ENCODE data around the gene CHD5. TPM values are rescaled to one million over a fixed set of nuclear protein-coding genes. Genes with fewer than 3 reads are reported as not detected.

The CHD5 gene
- polyA plus RNA-seq, 2 of the 4 experiments (the other 2 are of a cell fraction): 0.21 to 0.66 TPM

DNA sequence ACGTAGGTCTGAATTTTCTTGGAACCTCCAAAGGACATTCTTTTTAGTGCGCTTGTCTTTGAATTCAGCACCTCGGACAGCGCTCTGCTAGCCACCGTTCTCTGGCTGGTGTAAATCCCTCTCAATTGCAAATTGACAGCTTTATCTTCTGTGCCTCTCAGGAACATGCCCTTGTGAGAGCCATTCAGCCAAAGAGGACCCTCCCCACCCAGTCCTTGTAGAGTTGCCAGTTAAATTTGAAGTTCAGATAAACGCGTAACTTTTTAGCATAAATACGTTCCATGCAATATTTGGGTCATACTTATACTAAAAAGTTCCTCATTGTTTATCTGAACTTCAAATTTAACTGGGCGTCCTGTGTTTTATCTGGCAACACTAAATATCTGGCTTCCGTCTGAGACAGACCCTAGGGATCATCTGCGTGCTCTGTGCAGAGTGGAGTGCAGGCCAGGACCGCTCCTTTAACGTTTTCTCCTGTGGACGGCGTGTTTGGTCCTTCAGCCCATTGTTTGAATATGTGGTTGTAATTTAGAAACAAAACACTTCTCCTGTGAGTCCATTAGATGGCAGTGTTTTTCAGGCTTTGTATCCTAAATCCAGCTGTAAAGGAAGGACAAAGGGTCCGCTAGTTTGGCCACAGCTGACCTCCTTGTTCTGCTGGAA, 127.4 kb downstream of the CHD5 start:
- Histone ChIP-seq H3K27ac (no peak overlapping the region), H3K4me1 (no peaks in the 10 kb centered on the region), H3K4me3 (no peak overlapping the region), H3K4me2 (no peak overlapping the region), H3K9me3 (no peaks in the 10 kb centered on the region)
- DNase-seq (ENCODE audit: low read depth in 1 of 2, low spot score in 1 of 2): peak; percentile 54 to 81
- CTCF ChIA-PET: interaction anchor here (0.6 to 2.2 kb wide), 18 partner anchors 17 to 206 kb away, joined by 3 to 9 read pairs (median 3); no protein-coding TSS in a partner anchor
- TF ChIP-seq POLR2AphosphoS2 (conservative IDR thresholded peaks at IDR 0.05; ENCODE audit: low read length): no peak
- no peak for TF ChIP-seq ZNF302 (CRISPR knock-in tag; IDR thresholded peaks at IDR 0.05)
- no peak for TF ChIP-seq JUNB (IDR thresholded peaks at IDR 0.05)
- no peak for TF ChIP-seq TFCP2L1 (CRISPR knock-in tag; IDR thresholded peaks at IDR 0.05)
- TF ChIP-seq RFX5 (IDR thresholded peaks at IDR 0.05): no peak
- TF ChIP-seq ESRRA (IDR thresholded peaks at IDR 0.05; ENCODE audit: borderline replicate concordance, low read length): no peak
- TF ChIP-seq JUN (IDR thresholded peaks at IDR 0.05): no peak
- TF ChIP-seq BHLHE40 (IDR thresholded peaks at IDR 0.05; ENCODE audit: low read depth, low read length): no peak
- TF ChIP-seq ZFP36 (IDR thresholded peaks at IDR 0.05; ENCODE audit: borderline replicate concordance, partially characterized antibody): no peak
- TF ChIP-seq RAD21 (conservative IDR thresholded peaks at IDR 0.05 in 1 of 2, IDR thresholded peaks at IDR 0.05 in 1 of 2): peak; percentile 55 to 64
- TF ChIP-seq HOXB13 (CRISPR knock-in tag; IDR thresholded peaks at IDR 0.05; ENCODE audit: low read depth): 0 out of 2 replicates have a peak, but pooled peaks have one; percentile 21
- peak; percentile 90 for TF ChIP-seq EHMT2 (IDR thresholded peaks at IDR 0.05; ENCODE audit: low read depth)
- TF ChIP-seq, protein P1, sequence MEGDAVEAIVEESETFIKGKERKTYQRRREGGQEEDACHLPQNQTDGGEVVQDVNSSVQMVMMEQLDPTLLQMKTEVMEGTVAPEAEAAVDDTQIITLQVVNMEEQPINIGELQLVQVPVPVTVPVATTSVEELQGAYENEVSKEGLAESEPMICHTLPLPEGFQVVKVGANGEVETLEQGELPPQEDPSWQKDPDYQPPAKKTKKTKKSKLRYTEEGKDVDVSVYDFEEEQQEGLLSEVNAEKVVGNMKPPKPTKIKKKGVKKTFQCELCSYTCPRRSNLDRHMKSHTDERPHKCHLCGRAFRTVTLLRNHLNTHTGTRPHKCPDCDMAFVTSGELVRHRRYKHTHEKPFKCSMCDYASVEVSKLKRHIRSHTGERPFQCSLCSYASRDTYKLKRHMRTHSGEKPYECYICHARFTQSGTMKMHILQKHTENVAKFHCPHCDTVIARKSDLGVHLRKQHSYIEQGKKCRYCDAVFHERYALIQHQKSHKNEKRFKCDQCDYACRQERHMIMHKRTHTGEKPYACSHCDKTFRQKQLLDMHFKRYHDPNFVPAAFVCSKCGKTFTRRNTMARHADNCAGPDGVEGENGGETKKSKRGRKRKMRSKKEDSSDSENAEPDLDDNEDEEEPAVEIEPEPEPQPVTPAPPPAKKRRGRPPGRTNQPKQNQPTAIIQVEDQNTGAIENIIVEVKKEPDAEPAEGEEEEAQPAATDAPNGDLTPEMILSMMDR (IDR thresholded peaks at IDR 0.05): peak; percentile 57
- TF ChIP-seq, protein P2, sequence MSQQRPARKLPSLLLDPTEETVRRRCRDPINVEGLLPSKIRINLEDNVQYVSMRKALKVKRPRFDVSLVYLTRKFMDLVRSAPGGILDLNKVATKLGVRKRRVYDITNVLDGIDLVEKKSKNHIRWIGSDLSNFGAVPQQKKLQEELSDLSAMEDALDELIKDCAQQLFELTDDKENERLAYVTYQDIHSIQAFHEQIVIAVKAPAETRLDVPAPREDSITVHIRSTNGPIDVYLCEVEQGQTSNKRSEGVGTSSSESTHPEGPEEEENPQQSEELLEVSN (IDR thresholded peaks at IDR 0.05; ENCODE audit: borderline replicate concordance, low read depth): no peak
- no peak for TF ChIP-seq ZSCAN20 (CRISPR knock-in tag; IDR thresholded peaks at IDR 0.05)
- TF ChIP-seq SREBF2 (IDR thresholded peaks at IDR 0.05): no peak
- TF ChIP-seq HOXA7 (CRISPR knock-in tag; IDR thresholded peaks at IDR 0.05): no peak
- no peak for TF ChIP-seq CBX8 (IDR thresholded peaks at IDR 0.05)
- no peak for TF ChIP-seq FOXS1 (CRISPR knock-in tag; IDR thresholded peaks at IDR 0.05)
- TF ChIP-seq SMC3 (IDR thresholded peaks at IDR 0.05): 0 out of 3 replicates have a peak, but pooled peaks have one; percentile 25
- TF ChIP-seq EP300 (IDR thresholded peaks at IDR 0.05): no peak
- TF ChIP-seq, protein P3, sequence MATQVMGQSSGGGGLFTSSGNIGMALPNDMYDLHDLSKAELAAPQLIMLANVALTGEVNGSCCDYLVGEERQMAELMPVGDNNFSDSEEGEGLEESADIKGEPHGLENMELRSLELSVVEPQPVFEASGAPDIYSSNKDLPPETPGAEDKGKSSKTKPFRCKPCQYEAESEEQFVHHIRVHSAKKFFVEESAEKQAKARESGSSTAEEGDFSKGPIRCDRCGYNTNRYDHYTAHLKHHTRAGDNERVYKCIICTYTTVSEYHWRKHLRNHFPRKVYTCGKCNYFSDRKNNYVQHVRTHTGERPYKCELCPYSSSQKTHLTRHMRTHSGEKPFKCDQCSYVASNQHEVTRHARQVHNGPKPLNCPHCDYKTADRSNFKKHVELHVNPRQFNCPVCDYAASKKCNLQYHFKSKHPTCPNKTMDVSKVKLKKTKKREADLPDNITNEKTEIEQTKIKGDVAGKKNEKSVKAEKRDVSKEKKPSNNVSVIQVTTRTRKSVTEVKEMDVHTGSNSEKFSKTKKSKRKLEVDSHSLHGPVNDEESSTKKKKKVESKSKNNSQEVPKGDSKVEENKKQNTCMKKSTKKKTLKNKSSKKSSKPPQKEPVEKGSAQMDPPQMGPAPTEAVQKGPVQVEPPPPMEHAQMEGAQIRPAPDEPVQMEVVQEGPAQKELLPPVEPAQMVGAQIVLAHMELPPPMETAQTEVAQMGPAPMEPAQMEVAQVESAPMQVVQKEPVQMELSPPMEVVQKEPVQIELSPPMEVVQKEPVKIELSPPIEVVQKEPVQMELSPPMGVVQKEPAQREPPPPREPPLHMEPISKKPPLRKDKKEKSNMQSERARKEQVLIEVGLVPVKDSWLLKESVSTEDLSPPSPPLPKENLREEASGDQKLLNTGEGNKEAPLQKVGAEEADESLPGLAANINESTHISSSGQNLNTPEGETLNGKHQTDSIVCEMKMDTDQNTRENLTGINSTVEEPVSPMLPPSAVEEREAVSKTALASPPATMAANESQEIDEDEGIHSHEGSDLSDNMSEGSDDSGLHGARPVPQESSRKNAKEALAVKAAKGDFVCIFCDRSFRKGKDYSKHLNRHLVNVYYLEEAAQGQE (IDR thresholded peaks at IDR 0.05): peak; percentile 97
- TF ChIP-seq, protein P4, sequence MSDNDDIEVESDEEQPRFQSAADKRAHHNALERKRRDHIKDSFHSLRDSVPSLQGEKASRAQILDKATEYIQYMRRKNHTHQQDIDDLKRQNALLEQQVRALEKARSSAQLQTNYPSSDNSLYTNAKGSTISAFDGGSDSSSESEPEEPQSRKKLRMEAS (IDR thresholded peaks at IDR 0.05): no peak
- POLR2A ChIA-PET: interaction anchor here (0.8 kb wide), 1 partner anchor 191 kb away, joined by 3 read pairs; the partner anchor contains the start of gene HES3
- WGBS (ENCODE audit: missing lambda C conversion rate): 20% methylated on average over 16 of the region's 16 CpGs
- peak; percentile 67 for FAIRE-seq
- peak; percentile 68 to 77; a peak in 5 of 6 replicates for ATAC-seq

Other genes starting within 250 kb of the CHD5 start
- 2.9 and 3.7 TPM in 2 replicates for gene NPHP4, start 187.9 kb downstream of the CHD5 start, polyA plus RNA-seq (2011; rRNA removed)
- 4.8 to 5.5 TPM (median 5.1 TPM) in 3 replicates for gene NPHP4, start 187.9 kb downstream of the CHD5 start, polyA plus RNA-seq (2017; fragmentation: RNase III; extraction: RNeasy Plus Mini Kit Qiagen cat#74134 plus additional on column Dnase treatment)
- 6.4 and 7.3 TPM in 2 replicates for gene KCNAB2, start 134.4 kb downstream of the CHD5 start, polyA plus RNA-seq (2011; rRNA removed)
- 9.9 to 11.1 TPM (median 9.9 TPM) in 3 replicates for gene KCNAB2, start 134.4 kb downstream of the CHD5 start, polyA plus RNA-seq (2017; fragmentation: RNase III; extraction: RNeasy Plus Mini Kit Qiagen cat#74134 plus additional on column Dnase treatment)
- 221 and 373 TPM in 2 replicates for gene RPL22, start 19.3 kb upstream of the CHD5 start, polyA plus RNA-seq (2011; rRNA removed)
- gene RPL22, start 19.3 kb upstream of the CHD5 start, polyA plus RNA-seq (2017; fragmentation: RNase III; extraction: RNeasy Plus Mini Kit Qiagen cat#74134 plus additional on column Dnase treatment): 374 to 377 TPM (median 375 TPM) in 3 replicates
- gene RNF207, start 25.8 kb upstream of the CHD5 start, polyA plus RNA-seq (2011; rRNA removed): 11.3 and 17.9 TPM in 2 replicates
- 24.6 to 28.0 TPM (median 27.6 TPM) in 3 replicates for gene RNF207, start 25.8 kb upstream of the CHD5 start, polyA plus RNA-seq (2017; fragmentation: RNase III; extraction: RNeasy Plus Mini Kit Qiagen cat#74134 plus additional on column Dnase treatment)
- 64.6 and 71.4 TPM in 2 replicates for gene ICMT, start 55.6 kb upstream of the CHD5 start, polyA plus RNA-seq (2011; rRNA removed)
- gene ICMT, start 55.6 kb upstream of the CHD5 start, polyA plus RNA-seq (2017; fragmentation: RNase III; extraction: RNeasy Plus Mini Kit Qiagen cat#74134 plus additional on column Dnase treatment): 63.9 to 97.2 TPM (median 84.6 TPM) in 3 replicates
- gene HES3, start 63.9 kb upstream of the CHD5 start, polyA plus RNA-seq (2011; rRNA removed): not detected in 2 replicates
- gene HES3, start 63.9 kb upstream of the CHD5 start, polyA plus RNA-seq (2017; fragmentation: RNase III; extraction: RNeasy Plus Mini Kit Qiagen cat#74134 plus additional on column Dnase treatment): not detected in 3 replicates
- gene GPR153, start 80.8 kb upstream of the CHD5 start, polyA plus RNA-seq (2011; rRNA removed): 0.56 and 0.81 TPM in 2 replicates
- 1.1 to 1.5 TPM (median 1.4 TPM) in 3 replicates for gene GPR153, start 80.8 kb upstream of the CHD5 start, polyA plus RNA-seq (2017; fragmentation: RNase III; extraction: RNeasy Plus Mini Kit Qiagen cat#74134 plus additional on column Dnase treatment)
- gene ACOT7, start 213.4 kb upstream of the CHD5 start, polyA plus RNA-seq (2011; rRNA removed): 49.6 and 50.9 TPM in 2 replicates
- 46.1 to 53.6 TPM (median 48.0 TPM) in 3 replicates for gene ACOT7, start 213.4 kb upstream of the CHD5 start, polyA plus RNA-seq (2017; fragmentation: RNase III; extraction: RNeasy Plus Mini Kit Qiagen cat#74134 plus additional on column Dnase treatment)
- gene HES2, start 239.6 kb upstream of the CHD5 start, polyA plus RNA-seq (2011; rRNA removed): 1.8 and 2.0 TPM in 2 replicates
- gene HES2, start 239.6 kb upstream of the CHD5 start, polyA plus RNA-seq (2017; fragmentation: RNase III; extraction: RNeasy Plus Mini Kit Qiagen cat#74134 plus additional on column Dnase treatment): 0.75 to 1.3 TPM (median 0.79 TPM) in 3 replicates
- 0.13 and 0.22 TPM in 2 replicates for gene ESPN, start 244.5 kb upstream of the CHD5 start, polyA plus RNA-seq (2011; rRNA removed)
- gene ESPN, start 244.5 kb upstream of the CHD5 start, polyA plus RNA-seq (2017; fragmentation: RNase III; extraction: RNeasy Plus Mini Kit Qiagen cat#74134 plus additional on column Dnase treatment): 0.17 to 0.28 TPM (median 0.18 TPM) in 3 replicates